Measurements from ENCODE around the gene TOR1AIP2. TPM values are rescaled to one million over a fixed set of nuclear protein-coding genes. Genes with fewer than 3 reads are reported as not detected.

Gene TOR1AIP2
- total RNA-seq, 1 experiment from 2014 or later, result 73.9 TPM

DNA sequence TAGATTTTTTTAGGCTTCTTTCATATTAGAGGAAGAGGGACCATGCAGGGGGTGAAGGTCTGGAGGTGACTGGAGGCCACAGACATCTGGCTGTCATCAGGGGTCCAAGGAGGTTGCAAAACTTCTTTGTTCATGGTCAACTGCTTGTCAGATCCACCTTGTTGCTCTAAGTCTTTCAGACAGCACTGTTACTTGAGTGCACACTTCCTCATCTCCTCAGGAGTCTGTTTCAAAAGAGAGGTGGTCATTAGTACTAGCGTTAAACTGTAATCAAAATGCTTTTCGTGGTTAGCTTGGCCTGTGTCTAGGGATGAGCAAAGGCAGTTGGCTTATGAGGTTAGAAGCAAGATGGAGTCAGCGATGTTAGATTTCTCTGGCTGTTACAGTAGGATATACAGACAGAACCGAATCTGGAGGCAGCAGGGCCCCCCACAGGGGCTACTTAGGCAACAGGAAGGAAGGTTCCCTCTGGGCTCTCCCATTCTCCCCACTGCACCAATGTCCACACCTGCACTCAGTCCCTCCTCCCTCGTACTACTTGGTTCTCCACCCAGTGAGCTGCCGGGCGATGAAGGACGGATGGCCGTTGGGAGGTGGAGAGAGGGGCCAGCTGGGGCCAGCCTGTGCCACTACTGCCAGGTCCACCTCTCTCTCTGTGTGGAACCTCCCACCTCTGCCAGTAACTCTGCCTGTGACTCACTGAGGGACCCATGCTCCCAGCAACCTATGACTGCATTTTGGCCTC lies 57.2 kb downstream of the TOR1AIP2 start:
- no peaks in the 10 kb centered on the region for H3K79me1 ChIP-seq (ENCODE audit: insufficient read depth, low read depth, low read length, poor library complexity, severe bottlenecking)
- H4K91ac ChIP-seq (ENCODE audit: insufficient read length, low read depth, low read length), result no peak overlapping the region
- Mint-ChIP-seq H3K27me3 (ENCODE audit: low read depth) (peaks cover 30% of the 10 kb centered on the region), H3K4me3 (no peak overlapping the region), H3K9me3 (no peaks in the 10 kb centered on the region), H3K36me3 (ENCODE audit: insufficient read depth in 1 of 3, low read depth in 3 of 3) (no peaks in the 10 kb centered on the region; a peak in 1 of 7 replicates), H3K4me1 (peaks cover 17 to 29% of the 10 kb centered on the region in 2 experiments), H3K27ac (no peak overlapping the region)
- no CpG with 5 or more reads among the region's 9 CpGs for WGBS (ENCODE audit: extremely low coverage, insufficient read length, low lambda C conversion rate)
- H2AK5ac ChIP-seq (ENCODE audit: insufficient read length, low read length), result no peak overlapping the region
- H2AFZ ChIP-seq (ENCODE audit: low read length), result no peak overlapping the region
- TF ChIP-seq CTCF (conservative IDR thresholded peaks at IDR 0.05), result no peak
- no peak overlapping the region for H3K23ac ChIP-seq (ENCODE audit: insufficient read length, low read depth, low read length)
- H3K79me2 ChIP-seq (ENCODE audit: insufficient read depth, low read length), result no peaks in the 10 kb centered on the region
- no peak overlapping the region for H2BK20ac ChIP-seq (ENCODE audit: low read depth, low read length, poor library complexity, severe bottlenecking)
- H4K20me1 ChIP-seq (ENCODE audit: control insufficient read depth, insufficient read depth, insufficient read length), result no peaks in the 10 kb centered on the region
- no peak overlapping the region for H3K18ac ChIP-seq (ENCODE audit: insufficient read length, low read depth, low read length)
- no peak overlapping the region for H2BK12ac ChIP-seq (ENCODE audit: insufficient read length, low read depth, low read length)
- peaks cover under 1% of the 10 kb centered on the region for H3K23me2 ChIP-seq (ENCODE audit: insufficient read length, low read depth, low read length, poor library complexity, severe bottlenecking)
- no peak overlapping the region for H4K5ac ChIP-seq (ENCODE audit: insufficient read length, low read depth, low read length)
- no peak overlapping the region for H2BK5ac ChIP-seq (ENCODE audit: insufficient read length, low read length)
- no peak overlapping the region for H3K4ac ChIP-seq (ENCODE audit: low read depth, low read length)
- H3K4me1 ChIP-seq (ENCODE audit: insufficient read depth, low read length), result no peaks in the 10 kb centered on the region
- H3K9me3 ChIP-seq (ENCODE audit: control insufficient read depth, low read depth, low read length), result no peaks in the 10 kb centered on the region
- no peak overlapping the region for H3K9ac ChIP-seq (ENCODE audit: extremely low read depth, insufficient read length, low read length)
- H3K27me3 ChIP-seq (ENCODE audit: insufficient read depth, low read length), result no peaks in the 10 kb centered on the region
- H3K4me2 ChIP-seq (ENCODE audit: insufficient read depth, insufficient read length, low read length), result no peak overlapping the region
- no peak overlapping the region for H3K27ac ChIP-seq (ENCODE audit: insufficient read length, low read depth, low read length)
- H2BK15ac ChIP-seq (ENCODE audit: low read depth, low read length), result no peak overlapping the region
- no peak overlapping the region for H3K14ac ChIP-seq (ENCODE audit: insufficient read depth, low read length)
- no peak overlapping the region for H3T11ph ChIP-seq (ENCODE audit: low read length)
- peak; percentile 20 for DNase-seq
- H4K8ac ChIP-seq (replicated peaks; ENCODE audit: insufficient read length, low read depth, low read length), result no peak overlapping the region
- no peak overlapping the region for H2BK120ac ChIP-seq (ENCODE audit: low read depth, low read length, poor library complexity, severe bottlenecking)
- H3K56ac ChIP-seq (ENCODE audit: insufficient read length, low read depth, low read length), result no peak overlapping the region

All from H9 (cell line).